ENCODE data around the gene RNF34. TPM values are rescaled to one million over a fixed set of nuclear protein-coding genes. Genes with fewer than 3 reads are reported as not detected.

RNF34 gene
- total RNA-seq, 2 donors from 2014 or later: 72.6 to 74.7 TPM

GRCh38 chr12:121420109-121420508 is 20.2 kb downstream of the RNF34 start:
- H3K27me3 ChIP-seq (ENCODE audit: control insufficient read depth, insufficient read depth, low read length, poor library complexity, severe bottlenecking): no peaks in the 10 kb centered on the region
- peaks cover 97% of the 10 kb centered on the region for H3K36me3 ChIP-seq (ENCODE audit: control insufficient read depth, insufficient read depth, low read length)
- H3K4me1 Mint-ChIP-seq: no peaks in the 10 kb centered on the region

GRCh38 chr12:121423253-121423652 is 23.3 kb downstream of the RNF34 start:
- no peaks in the 10 kb centered on the region for H3K4me1 Mint-ChIP-seq
- Histone ChIP-seq H3K4me1 (ENCODE audit: control insufficient read depth, insufficient read depth, low read length) (no peaks in the 10 kb centered on the region), H3K9me3 (ENCODE audit: control insufficient read depth, low read length) (no peaks in the 10 kb centered on the region), H3K9ac (ENCODE audit: extremely low read depth, low read length, poor library complexity, severe bottlenecking) (no peak overlapping the region), H3K36me3 (ENCODE audit: control insufficient read depth, insufficient read depth, low read length) (peaks cover 97% of the 10 kb centered on the region), H3K4me3 (ENCODE audit: low read length) (no peak overlapping the region), H3K27ac (ENCODE audit: low read depth, low read length) (no peak overlapping the region), H3K27me3 (ENCODE audit: control insufficient read depth, insufficient read depth, low read length, poor library complexity, severe bottlenecking) (no peaks in the 10 kb centered on the region)
- no peaks in the 10 kb centered on the region for H3K27me3 Mint-ChIP-seq (ENCODE audit: insufficient read depth)
- H3K9me3 Mint-ChIP-seq: no peaks in the 10 kb centered on the region
- WGBS, 2 experiments (ENCODE audit: insufficient coverage in 1 of 2, insufficient read length in 1 of 2): 96% methylated on average over 10 to 14 of the region's 14 CpGs
- TF ChIP-seq, protein P1, sequence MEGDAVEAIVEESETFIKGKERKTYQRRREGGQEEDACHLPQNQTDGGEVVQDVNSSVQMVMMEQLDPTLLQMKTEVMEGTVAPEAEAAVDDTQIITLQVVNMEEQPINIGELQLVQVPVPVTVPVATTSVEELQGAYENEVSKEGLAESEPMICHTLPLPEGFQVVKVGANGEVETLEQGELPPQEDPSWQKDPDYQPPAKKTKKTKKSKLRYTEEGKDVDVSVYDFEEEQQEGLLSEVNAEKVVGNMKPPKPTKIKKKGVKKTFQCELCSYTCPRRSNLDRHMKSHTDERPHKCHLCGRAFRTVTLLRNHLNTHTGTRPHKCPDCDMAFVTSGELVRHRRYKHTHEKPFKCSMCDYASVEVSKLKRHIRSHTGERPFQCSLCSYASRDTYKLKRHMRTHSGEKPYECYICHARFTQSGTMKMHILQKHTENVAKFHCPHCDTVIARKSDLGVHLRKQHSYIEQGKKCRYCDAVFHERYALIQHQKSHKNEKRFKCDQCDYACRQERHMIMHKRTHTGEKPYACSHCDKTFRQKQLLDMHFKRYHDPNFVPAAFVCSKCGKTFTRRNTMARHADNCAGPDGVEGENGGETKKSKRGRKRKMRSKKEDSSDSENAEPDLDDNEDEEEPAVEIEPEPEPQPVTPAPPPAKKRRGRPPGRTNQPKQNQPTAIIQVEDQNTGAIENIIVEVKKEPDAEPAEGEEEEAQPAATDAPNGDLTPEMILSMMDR (conservative IDR thresholded peaks at IDR 0.05): no peak
- DNase-seq: no peak
- no peak overlapping the region for H3K27ac Mint-ChIP-seq
- H3K36me3 Mint-ChIP-seq (ENCODE audit: low read depth): peaks cover 91% of the 10 kb centered on the region
- no peak overlapping the region for H3K4me3 Mint-ChIP-seq

More at GRCh38 chr12:121420109-121420508, 20.2 kb downstream of the RNF34 start:
- Mint-ChIP-seq H3K36me3 (ENCODE audit: low read depth) (peaks cover 85% of the 10 kb centered on the region), H3K9me3 (no peaks in the 10 kb centered on the region), H3K27ac (no peak overlapping the region), H3K4me3 (no peak overlapping the region), H3K27me3 (ENCODE audit: insufficient read depth) (no peaks in the 10 kb centered on the region)
- Histone ChIP-seq H3K9me3 (ENCODE audit: control insufficient read depth, low read length) (no peaks in the 10 kb centered on the region), H3K4me3 (ENCODE audit: low read length) (no peak overlapping the region), H3K4me1 (ENCODE audit: control insufficient read depth, insufficient read depth, low read length) (no peaks in the 10 kb centered on the region), H3K27ac (ENCODE audit: low read depth, low read length) (no peak overlapping the region), H3K9ac (ENCODE audit: extremely low read depth, low read length, poor library complexity, severe bottlenecking) (no peak overlapping the region)
- TF ChIP-seq, protein P1 (conservative IDR thresholded peaks at IDR 0.05): no peak
- WGBS, 2 experiments (ENCODE audit: insufficient coverage in 1 of 2, insufficient read length in 1 of 2): 94 to 97% methylated on average over 4 to 6 of the region's 6 CpGs
- DNase-seq: no peak

DNA sequence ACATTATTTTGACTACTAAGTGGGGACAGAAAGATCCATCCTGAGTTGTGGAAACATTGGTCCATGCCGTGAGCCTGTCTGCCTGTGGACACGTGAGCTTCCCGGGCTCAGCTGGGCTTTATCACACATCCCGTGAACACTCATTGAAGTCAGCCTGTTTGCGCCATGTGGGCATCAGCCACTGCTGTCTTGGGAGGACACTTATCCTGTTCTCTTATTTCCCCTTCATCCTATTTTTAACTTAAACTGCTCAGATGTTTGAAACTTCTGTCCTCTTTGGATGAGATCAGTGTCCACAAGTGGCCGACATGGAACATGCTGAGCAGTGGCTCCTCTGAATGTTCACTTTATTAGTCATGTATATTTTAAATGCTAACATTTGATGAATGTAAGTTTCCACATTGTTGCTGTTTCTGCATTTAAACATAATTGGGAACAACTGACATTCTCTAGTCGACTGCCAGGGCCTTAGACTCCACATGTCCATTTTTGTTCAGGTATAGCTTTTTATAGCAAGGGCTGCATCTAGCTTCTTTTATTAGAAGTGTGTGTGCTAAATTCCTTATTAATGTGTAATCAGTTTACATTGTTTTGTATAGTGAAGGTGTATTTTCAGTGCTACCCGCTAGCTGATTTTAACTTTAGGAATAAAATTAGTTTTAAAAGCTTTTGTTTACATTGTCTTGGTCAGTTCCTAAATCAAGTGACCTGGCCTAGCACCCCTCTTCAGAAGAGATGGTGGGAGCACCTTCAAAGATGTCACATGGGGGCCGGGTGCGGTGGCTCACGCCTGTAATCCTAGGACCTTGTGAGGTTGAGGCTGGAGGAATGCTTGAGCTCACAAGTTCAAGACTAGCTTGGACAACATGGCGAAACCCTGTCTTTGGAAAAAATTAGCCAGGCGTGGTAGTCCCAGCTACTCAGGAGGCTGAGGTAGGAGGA is 24.0 kb downstream of the RNF34 start:
- no peak overlapping the region for H3K4me3 Mint-ChIP-seq
- no peaks in the 10 kb centered on the region for H3K4me1 Mint-ChIP-seq
- H3K27ac Mint-ChIP-seq: no peak overlapping the region
- Histone ChIP-seq H3K9ac (ENCODE audit: extremely low read depth, low read length, poor library complexity, severe bottlenecking) (no peak overlapping the region), H3K27me3 (ENCODE audit: control insufficient read depth, insufficient read depth, low read length, poor library complexity, severe bottlenecking) (no peaks in the 10 kb centered on the region), H3K27ac (ENCODE audit: low read depth, low read length) (no peak overlapping the region), H3K4me3 (ENCODE audit: low read length) (no peak overlapping the region), H3K36me3 (ENCODE audit: control insufficient read depth, insufficient read depth, low read length) (peaks cover 97% of the 10 kb centered on the region), H3K9me3 (ENCODE audit: control insufficient read depth, low read length) (no peaks in the 10 kb centered on the region), H3K4me1 (ENCODE audit: control insufficient read depth, insufficient read depth, low read length) (no peaks in the 10 kb centered on the region)
- 92 to 96% methylated on average over 10 to 13 of the region's 13 CpGs for WGBS, 2 experiments (ENCODE audit: insufficient coverage in 1 of 2, insufficient read length in 1 of 2)
- H3K27me3 Mint-ChIP-seq (ENCODE audit: insufficient read depth): no peaks in the 10 kb centered on the region
- H3K36me3 Mint-ChIP-seq (ENCODE audit: low read depth): peaks cover 94% of the 10 kb centered on the region
- H3K9me3 Mint-ChIP-seq: no peaks in the 10 kb centered on the region
- DNase-seq: no peak
- TF ChIP-seq, protein P1 (conservative IDR thresholded peaks at IDR 0.05): no peak
